HepG2 (cell line): ENCODE measurements around the gene ANKRD42. TPM values are rescaled to one million over a fixed set of nuclear protein-coding genes. Genes with fewer than 3 reads are reported as not detected.
A peak's percentile ranks its signal among the peaks of the same experiment; 100 is the strongest.

Source experiments
- HNF4G ChIP-seq, 2 experiments: sonication (generic) in 1 of 2; formaldehyde crosslinking in 1 of 2; IDR thresholded peaks; 2 replicates each; pipeline versions ENCODE4 v1.4.0 to v1.6.1; 2011 to 2020; ENCODE audit warnings: borderline replicate concordance in 2 of 2, low read depth in 2 of 2, mild to moderate bottlenecking in 2 of 2, low read length in 1 of 2, missing genetic modification reagents in 1 of 2, moderate library complexity in 1 of 2
- HOXA7 ChIP-seq: sonication (generic); formaldehyde crosslinking; IDR thresholded peaks from 2 replicates; pipeline ENCODE4 v1.8.1; 2022; ENCODE audit warnings: mild to moderate bottlenecking, missing genetic modification reagents, moderate library complexity
- REL ChIP-seq: sonication (generic); formaldehyde crosslinking; conservative IDR thresholded peaks from 2 replicates; pipeline ENCODE4 v1.8.0; 2022; ENCODE audit warnings: mild to moderate bottlenecking, missing genetic modification reagents, moderate library complexity
- TCF7 ChIP-seq: sonication (generic); IDR thresholded peaks from 2 replicates; pipeline ENCODE4 v1.6.1; 2016; ENCODE audit warnings: antibody characterized with exemption, low read depth
- TRIM24 ChIP-seq: sonication (generic); formaldehyde crosslinking; IDR thresholded peaks from 2 replicates; pipeline ENCODE4 v1.8.0; 2022; ENCODE audit warnings: mild to moderate bottlenecking, missing genetic modification reagents
- ZBTB42 ChIP-seq: sonication (generic); formaldehyde crosslinking; IDR thresholded peaks from 2 replicates; pipeline ENCODE4 v1.5.0; 2020; ENCODE audit warnings: mild to moderate bottlenecking, missing genetic modification reagents
- ZNF329 ChIP-seq: sonication (generic); formaldehyde crosslinking; IDR thresholded peaks from 2 replicates; pipeline ENCODE4 v1.9.0; 2021; ENCODE audit warnings: low read depth, mild to moderate bottlenecking, missing genetic modification reagents
- ZNF562 ChIP-seq: sonication (generic); formaldehyde crosslinking; IDR thresholded peaks from 2 replicates; pipeline ENCODE4 v1.8.0; 2022; ENCODE audit warnings: missing genetic modification reagents, borderline replicate concordance
- polyA plus RNA-seq, 8 experiments: library from polyadenylated mRNA; depleted of rRNA in 3 of 8; stranded (reverse) in 7 of 8; unstranded in 1 of 8; fragments of >200 nt; fragmentation: Illumina TruSeq in 4 of 8; extraction: Trizol in 4 of 8; gene quantifications; 2 replicates each; pipeline versions ENCODE4 v1.2.1 to v1.2.3, GENCODE V29; 2011 to 2016; ENCODE audit warnings: low read depth in 4 of 8, missing spikeins in 1 of 8, mixed read lengths in 1 of 8; ENCODE audit not compliant: insufficient read depth in 1 of 8
- total RNA-seq, 5 experiments: library from RNA; depleted of rRNA; stranded (reverse); fragments of >200 nt; fragmentation: Illumina TruSeq; extraction: Trizol; gene quantifications; 2 replicates each; pipeline ENCODE4 v1.2.3, GENCODE V29; 2016; ENCODE audit warnings: low read depth in 1 of 5
- TF ChIP-seq, protein P1 (sequence below): sonication (generic); formaldehyde crosslinking; IDR thresholded peaks from 2 replicates; pipeline ENCODE4 v1.4.0; 2020; ENCODE audit warnings: missing genetic modification reagents
- TF ChIP-seq, protein P2 (sequence below): sonication (generic); formaldehyde crosslinking; IDR thresholded peaks from 2 replicates; pipeline ENCODE4 v1.5.0; 2020; ENCODE audit warnings: mild to moderate bottlenecking, missing genetic modification reagents, borderline replicate concordance
- TF ChIP-seq, protein P3 (sequence below): IDR thresholded peaks from 2 replicates; pipeline ENCODE4 v1.6.1; 2016; ENCODE audit warnings: low read depth, control low read depth
- TF ChIP-seq, protein P4 (sequence below): sonication (generic); formaldehyde crosslinking; IDR thresholded peaks from 2 replicates; pipeline ENCODE4 v1.8.1; 2023; ENCODE audit warnings: mild to moderate bottlenecking, missing genetic modification reagents, borderline replicate concordance
- TF ChIP-seq, protein P5 (sequence below): IDR thresholded peaks from 2 replicates; pipeline ENCODE4 v1.6.1; 2016
- TF ChIP-seq, protein P6 (sequence below): sonication (generic); formaldehyde crosslinking; IDR thresholded peaks from 2 replicates; pipeline ENCODE4 v1.5.1; 2020; ENCODE audit warnings: mild to moderate bottlenecking, moderate library complexity, missing genetic modification reagents
- TF ChIP-seq, protein P7 (sequence below): sonication (generic); formaldehyde crosslinking; IDR thresholded peaks from 2 replicates; pipeline ENCODE4 v1.9.0; 2021; ENCODE audit warnings: mild to moderate bottlenecking, missing genetic modification reagents

ANKRD42 gene
- total and polyA plus RNA-seq, 2 of the 13 experiments (the other 11 are each of a cell fraction or from before 2014, with no cell fraction given) = 2.2 to 3.7 TPM

DNA sequence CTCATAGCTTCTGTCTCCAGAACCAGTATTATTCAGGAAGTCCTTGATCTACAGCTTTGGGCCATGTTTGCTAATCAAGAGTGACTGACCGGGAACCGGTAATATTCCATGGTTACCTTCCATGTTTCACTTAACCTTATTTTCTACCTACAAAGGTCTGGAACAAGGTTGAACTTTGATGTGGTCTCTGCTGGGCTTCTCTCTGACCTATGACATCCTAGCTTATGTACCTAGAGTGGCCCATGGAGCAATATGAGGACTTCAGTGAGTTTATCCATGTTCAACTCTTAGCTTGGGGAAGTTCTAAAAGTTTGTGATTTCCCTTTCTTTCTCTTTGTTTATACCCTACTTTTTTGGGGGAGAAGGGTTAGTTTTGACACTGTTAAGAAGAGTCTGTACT is 59.4 kb downstream of the ANKRD42 start (continued):
- TF ChIP-seq, protein P1, sequence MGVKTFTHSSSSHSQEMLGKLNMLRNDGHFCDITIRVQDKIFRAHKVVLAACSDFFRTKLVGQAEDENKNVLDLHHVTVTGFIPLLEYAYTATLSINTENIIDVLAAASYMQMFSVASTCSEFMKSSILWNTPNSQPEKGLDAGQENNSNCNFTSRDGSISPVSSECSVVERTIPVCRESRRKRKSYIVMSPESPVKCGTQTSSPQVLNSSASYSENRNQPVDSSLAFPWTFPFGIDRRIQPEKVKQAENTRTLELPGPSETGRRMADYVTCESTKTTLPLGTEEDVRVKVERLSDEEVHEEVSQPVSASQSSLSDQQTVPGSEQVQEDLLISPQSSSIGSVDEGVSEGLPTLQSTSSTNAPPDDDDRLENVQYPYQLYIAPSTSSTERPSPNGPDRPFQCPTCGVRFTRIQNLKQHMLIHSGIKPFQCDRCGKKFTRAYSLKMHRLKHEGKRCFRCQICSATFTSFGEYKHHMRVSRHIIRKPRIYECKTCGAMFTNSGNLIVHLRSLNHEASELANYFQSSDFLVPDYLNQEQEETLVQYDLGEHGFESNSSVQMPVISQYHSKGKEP = no peak
- TF ChIP-seq, protein P2, sequence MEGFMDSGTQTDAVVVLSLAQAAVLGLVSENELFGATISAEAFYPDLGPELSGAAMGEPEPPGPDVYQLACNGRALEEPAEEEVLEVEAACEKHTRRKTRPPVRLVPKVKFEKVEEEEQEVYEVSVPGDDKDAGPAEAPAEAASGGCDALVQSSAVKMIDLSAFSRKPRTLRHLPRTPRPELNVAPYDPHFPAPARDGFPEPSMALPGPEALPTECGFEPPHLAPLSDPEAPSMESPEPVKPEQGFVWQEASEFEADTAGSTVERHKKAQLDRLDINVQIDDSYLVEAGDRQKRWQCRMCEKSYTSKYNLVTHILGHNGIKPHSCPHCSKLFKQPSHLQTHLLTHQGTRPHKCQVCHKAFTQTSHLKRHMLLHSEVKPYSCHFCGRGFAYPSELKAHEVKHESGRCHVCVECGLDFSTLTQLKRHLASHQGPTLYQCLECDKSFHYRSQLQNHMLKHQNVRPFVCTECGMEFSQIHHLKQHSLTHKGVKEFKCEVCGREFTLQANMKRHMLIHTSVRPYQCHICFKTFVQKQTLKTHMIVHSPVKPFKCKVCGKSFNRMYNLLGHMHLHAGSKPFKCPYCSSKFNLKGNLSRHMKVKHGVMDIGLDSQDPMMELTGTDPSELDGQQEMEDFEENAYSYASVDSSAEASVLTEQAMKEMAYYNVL (CRISPR knock-in tag) = no peak
- TF ChIP-seq, protein P3, sequence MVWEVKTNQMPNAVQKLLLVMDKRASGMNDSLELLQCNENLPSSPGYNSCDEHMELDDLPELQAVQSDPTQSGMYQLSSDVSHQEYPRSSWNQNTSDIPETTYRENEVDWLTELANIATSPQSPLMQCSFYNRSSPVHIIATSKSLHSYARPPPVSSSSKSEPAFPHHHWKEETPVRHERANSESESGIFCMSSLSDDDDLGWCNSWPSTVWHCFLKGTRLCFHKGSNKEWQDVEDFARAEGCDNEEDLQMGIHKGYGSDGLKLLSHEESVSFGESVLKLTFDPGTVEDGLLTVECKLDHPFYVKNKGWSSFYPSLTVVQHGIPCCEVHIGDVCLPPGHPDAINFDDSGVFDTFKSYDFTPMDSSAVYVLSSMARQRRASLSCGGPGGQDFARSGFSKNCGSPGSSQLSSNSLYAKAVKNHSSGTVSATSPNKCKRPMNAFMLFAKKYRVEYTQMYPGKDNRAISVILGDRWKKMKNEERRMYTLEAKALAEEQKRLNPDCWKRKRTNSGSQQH (CRISPR knock-in tag) = no peak
- TF ChIP-seq, protein P4, sequence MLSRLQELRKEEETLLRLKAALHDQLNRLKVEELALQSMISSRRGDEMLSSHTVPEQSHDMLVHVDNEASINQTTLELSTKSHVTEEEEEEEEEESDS (CRISPR knock-in tag) = no peak
- no peak for TF ChIP-seq TRIM24 (CRISPR knock-in tag)
- TF ChIP-seq, protein P5, sequence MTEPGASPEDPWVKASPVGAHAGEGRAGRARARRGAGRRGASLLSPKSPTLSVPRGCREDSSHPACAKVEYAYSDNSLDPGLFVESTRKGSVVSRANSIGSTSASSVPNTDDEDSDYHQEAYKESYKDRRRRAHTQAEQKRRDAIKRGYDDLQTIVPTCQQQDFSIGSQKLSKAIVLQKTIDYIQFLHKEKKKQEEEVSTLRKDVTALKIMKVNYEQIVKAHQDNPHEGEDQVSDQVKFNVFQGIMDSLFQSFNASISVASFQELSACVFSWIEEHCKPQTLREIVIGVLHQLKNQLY (CRISPR knock-in tag) = 0 out of 2 replicates have a peak, but pooled peaks have one; percentile 14
- no peak for TF ChIP-seq REL
- TF ChIP-seq, protein P6, sequence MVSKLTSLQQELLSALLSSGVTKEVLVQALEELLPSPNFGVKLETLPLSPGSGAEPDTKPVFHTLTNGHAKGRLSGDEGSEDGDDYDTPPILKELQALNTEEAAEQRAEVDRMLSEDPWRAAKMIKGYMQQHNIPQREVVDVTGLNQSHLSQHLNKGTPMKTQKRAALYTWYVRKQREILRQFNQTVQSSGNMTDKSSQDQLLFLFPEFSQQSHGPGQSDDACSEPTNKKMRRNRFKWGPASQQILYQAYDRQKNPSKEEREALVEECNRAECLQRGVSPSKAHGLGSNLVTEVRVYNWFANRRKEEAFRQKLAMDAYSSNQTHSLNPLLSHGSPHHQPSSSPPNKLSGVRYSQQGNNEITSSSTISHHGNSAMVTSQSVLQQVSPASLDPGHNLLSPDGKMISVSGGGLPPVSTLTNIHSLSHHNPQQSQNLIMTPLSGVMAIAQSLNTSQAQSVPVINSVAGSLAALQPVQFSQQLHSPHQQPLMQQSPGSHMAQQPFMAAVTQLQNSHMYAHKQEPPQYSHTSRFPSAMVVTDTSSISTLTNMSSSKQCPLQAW (CRISPR knock-in tag) = peak; percentile 47; the same call in 1 of the 2 replicates
- peak; percentile 71 for TF ChIP-seq HNF4G (IDR thresholded peaks at IDR 0.05; ENCODE audit: borderline replicate concordance, low read depth, low read length)
- no peak for TF ChIP-seq HNF4G (CRISPR knock-in tag; IDR thresholded peaks at IDR 0.05; ENCODE audit: borderline replicate concordance, low read depth)
- TF ChIP-seq TCF7 = peak; percentile 92
- TF ChIP-seq ZNF562 (CRISPR knock-in tag) = no peak
- TF ChIP-seq, protein P7, sequence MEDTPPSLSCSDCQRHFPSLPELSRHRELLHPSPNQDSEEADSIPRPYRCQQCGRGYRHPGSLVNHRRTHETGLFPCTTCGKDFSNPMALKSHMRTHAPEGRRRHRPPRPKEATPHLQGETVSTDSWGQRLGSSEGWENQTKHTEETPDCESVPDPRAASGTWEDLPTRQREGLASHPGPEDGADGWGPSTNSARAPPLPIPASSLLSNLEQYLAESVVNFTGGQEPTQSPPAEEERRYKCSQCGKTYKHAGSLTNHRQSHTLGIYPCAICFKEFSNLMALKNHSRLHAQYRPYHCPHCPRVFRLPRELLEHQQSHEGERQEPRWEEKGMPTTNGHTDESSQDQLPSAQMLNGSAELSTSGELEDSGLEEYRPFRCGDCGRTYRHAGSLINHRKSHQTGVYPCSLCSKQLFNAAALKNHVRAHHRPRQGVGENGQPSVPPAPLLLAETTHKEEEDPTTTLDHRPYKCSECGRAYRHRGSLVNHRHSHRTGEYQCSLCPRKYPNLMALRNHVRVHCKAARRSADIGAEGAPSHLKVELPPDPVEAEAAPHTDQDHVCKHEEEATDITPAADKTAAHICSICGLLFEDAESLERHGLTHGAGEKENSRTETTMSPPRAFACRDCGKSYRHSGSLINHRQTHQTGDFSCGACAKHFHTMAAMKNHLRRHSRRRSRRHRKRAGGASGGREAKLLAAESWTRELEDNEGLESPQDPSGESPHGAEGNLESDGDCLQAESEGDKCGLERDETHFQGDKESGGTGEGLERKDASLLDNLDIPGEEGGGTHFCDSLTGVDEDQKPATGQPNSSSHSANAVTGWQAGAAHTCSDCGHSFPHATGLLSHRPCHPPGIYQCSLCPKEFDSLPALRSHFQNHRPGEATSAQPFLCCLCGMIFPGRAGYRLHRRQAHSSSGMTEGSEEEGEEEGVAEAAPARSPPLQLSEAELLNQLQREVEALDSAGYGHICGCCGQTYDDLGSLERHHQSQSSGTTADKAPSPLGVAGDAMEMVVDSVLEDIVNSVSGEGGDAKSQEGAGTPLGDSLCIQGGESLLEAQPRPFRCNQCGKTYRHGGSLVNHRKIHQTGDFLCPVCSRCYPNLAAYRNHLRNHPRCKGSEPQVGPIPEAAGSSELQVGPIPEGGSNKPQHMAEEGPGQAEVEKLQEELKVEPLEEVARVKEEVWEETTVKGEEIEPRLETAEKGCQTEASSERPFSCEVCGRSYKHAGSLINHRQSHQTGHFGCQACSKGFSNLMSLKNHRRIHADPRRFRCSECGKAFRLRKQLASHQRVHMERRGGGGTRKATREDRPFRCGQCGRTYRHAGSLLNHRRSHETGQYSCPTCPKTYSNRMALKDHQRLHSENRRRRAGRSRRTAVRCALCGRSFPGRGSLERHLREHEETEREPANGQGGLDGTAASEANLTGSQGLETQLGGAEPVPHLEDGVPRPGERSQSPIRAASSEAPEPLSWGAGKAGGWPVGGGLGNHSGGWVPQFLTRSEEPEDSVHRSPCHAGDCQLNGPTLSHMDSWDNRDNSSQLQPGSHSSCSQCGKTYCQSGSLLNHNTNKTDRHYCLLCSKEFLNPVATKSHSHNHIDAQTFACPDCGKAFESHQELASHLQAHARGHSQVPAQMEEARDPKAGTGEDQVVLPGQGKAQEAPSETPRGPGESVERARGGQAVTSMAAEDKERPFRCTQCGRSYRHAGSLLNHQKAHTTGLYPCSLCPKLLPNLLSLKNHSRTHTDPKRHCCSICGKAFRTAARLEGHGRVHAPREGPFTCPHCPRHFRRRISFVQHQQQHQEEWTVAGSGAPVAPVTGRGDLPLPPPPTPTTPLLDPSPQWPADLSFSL (CRISPR knock-in tag) = no peak
- no peak for TF ChIP-seq HOXA7 (CRISPR knock-in tag)
- no peak for TF ChIP-seq ZNF329 (CRISPR knock-in tag)
- TF ChIP-seq ZBTB42 (CRISPR knock-in tag) = no peak
